DMS79 treated with DMSO at 0.1 percent for 48 hours (cell line): ENCODE results near the gene FBLN1.
"Not testable (repeated sequence)": the region's sequence is repeated elsewhere in the genome, so short reads cannot be mapped to it uniquely, and the experiment has no call there.

Experiments used
- DNase-seq: peaks from one replicate; lab custom pipeline; 2025; lab: John Stamatoyannopoulos, UW

FBLN1 gene

DNA sequence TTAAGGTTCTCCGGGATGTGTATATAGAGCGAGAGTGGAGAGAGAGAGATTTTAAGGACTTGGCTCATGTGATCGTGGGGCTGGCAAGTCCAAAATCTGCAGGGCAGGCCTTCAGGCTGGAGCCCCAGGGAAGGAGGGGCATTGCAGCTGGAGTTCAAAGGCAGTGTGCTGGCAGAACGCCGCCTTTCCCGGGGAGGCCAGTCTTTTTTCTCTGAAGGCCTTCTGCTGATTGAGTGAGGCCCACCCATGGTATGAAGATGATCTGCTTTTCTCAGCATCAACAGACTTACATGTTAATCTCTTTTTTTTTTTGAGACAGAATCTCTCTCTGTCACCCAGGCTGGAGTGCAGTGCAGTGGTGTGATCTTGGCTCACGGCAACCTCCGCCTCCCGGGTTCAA, 25.4 kb downstream of the FBLN1 start:
- DNase-seq: no peak

DNA sequence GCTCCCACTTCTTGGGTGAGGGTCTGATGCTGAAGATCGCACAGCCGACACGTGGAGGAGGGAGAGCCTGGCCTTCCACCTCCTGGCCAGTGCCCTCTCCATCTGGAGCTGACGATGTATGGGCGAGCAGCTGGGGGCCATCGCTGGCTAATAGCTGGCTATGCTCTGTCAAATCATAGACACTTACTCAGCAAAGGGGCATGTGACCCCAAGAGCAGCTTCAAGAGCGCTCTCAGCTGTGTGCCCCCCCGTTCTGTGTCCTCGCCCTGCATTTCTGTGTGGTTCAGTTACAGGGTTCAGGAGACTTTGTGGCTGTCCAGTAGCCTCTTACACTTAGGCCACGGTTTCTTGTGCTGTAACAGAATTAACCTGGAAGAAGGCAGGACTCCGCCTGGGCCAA, 26.4 kb downstream of the FBLN1 start:
- DNase-seq: no peak

DNA sequence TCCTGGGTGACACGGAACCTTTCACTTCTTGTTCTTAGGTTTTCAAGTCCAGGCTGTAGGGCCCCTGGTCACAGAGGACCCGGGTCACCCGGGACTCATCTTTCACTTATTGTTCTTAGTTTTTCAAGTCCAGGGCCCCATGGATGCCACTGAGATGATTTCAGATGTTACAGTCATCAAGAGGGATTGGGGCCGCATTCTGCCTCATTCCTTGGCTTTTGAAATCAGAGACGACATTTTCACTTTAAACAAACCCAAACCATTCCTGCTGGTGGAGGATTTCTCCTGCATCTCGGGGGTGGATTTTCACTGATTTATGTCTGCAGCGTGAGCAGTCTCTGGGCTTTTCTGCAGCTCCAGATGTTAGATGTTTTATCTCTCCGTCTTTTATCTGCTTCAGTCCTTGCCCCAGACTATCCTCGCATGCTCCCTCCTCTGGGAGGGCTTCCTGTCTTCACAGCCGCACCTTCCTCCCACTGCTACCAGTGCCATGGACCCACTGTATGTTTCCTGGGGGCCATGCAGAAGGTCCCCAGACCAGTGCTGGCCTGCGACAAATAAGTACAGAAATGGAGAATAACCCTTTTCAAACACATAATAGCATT, 27.4 kb downstream of the FBLN1 start:
- no peak for DNase-seq

DNA sequence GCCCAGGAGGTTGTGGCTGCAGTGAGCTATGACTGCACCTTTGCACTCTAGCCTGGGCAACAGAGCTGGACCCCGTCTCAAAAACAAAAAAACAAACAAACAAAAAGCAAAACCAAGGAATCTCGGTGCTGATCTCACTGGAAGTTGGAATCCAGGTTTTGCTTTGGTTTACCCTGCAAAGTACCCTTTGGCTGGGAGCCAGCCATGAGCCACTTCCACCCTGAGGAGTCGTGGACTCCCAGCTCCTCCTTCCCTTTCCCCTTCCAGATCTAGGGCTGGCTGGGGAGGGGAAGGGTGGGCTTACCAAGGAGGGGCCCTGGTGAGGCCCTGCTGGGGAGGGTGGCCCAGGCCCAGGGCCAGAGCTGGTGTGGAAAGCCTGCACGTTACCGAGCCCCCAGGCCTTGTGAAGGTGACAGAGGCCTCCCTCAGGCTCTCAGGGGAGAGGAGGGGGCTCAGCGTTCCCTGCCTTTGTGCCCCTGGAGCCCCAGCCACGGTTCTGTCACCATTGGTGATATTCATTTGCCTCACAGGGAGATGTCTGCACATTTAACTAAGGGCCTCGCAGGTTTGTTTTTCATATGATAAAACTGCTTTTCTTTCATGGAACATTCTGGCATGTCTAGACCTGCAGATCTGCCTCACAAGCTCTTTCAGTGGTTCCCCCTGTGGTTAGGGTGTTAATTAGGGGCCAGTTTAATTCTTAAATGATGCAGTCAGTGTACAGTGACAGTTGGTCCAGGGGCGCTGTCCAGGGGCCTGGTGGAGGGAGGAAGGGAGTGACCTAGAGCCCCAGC, 29.0 kb downstream of the FBLN1 start:
- peak; percentile 16 for DNase-seq

DNA sequence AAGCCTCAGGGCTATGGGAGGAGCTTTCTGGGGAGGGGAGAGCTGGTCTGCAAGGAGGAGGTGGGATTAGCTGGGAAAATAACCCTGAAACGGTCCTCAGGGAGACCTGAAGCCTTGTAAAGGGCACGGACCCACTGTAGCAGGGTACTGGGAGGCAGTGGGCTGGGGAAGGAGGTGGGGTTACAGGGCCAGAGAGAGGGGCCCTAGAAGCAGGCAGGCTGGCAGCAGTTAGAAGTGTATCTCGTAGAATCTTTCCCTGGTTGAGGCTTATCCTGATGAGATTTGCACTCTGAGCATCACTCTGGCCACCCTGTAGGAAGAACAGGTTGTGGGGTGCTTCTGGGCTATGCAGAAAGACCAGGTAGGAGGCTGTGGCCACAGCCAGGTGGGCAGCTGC, 29.6 kb downstream of the FBLN1 start:
- no peak for DNase-seq

DNA sequence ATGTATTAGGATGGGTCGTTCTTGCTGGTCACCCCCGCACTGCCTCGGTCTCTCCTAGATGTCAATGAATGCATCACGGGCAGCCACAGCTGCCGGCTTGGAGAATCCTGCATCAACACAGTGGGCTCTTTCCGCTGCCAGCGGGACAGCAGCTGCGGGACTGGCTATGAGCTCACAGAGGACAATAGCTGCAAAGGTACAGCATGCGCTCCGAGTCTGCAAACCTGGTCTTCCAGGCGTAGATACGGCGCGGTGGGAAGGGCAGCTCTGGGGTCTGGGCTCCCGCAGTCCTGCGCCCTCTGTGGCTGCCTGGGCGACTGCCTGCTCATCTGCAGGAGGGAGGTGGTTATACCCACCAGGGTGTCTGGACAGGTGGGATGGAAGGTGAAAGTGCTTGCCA, 31.0 kb downstream of the FBLN1 start:
- no peak for DNase-seq

DNA sequence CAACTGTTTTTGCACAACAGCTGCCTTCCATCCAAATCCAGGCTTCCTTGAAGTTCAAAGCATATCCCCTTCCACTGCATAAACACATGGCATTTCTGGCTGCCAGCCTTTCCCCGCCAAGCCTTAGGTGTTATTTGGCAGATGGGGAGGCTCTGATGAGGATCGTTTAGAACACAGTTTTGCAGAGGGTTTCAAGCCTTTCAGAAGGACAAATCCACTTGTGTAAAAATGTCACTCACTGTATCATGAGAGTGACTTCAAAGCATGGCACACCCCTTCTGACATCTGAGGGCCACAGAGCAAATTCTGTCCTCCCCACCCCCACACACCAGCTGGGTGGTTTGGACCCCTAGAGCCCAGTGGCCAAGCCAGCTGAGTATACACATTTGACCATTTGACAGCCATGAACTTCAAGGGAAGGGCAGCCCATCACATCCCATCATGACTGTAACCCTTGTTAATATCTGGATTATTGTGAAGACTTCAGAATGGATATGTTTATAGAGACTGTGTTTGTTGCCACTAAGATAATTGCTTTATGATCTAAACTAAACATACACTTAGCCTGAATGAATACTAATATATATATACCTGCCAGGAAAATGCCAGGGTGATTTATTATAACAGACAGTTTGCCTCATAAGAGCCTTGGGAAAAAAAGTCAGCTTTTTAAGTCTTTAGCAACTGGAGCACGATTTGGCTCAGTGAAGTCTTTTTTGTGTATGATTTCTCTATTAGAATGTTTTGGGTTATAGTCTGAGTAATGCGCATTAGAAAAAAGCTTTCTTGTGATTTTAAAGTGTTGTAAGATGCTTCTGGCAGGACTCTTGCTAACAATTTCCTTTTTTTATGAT, 31.9 kb downstream of the FBLN1 start:
- DNase-seq: peak; percentile 32

DNA sequence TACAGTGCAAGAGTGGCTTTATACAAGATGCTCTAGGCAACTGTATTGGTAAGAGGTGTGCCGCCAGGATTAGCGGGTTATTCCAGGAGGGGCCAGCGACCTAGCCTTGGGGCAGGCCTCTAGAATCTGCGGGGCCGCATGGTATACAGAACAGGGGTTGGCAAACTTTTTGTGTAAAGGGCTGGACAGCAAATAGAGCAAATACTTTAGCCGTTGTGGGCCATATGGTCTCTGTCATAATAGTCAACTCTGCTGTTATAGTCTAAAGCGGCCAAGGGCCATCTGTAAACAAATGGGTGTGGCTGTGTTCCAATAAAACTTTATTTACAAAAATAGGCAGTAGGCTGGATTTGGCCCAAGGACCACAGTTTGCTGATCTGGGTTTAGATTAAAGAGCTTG, 32.6 kb downstream of the FBLN1 start:
- no peak for DNase-seq

DNA sequence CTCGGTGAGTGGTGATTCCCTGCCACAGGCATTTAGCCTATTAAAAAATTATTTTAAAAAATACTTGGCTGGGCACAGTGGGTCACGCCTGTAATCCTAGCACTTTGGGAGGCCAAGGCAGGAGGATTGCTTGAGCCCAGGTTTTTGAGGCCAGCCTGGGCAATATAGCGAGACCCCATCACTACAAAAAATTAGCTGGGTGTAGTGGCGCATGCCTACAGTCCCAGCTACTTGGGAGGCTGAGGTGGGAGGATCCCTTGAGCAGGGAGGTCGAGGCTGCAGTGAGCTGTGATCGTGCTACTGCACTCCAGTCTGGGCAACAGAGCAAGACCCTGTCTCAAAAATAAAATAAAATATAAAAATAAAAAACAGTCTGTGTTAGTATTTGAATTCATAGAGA, 33.2 kb downstream of the FBLN1 start:
- DNase-seq: not testable (repeated sequence)

DNA sequence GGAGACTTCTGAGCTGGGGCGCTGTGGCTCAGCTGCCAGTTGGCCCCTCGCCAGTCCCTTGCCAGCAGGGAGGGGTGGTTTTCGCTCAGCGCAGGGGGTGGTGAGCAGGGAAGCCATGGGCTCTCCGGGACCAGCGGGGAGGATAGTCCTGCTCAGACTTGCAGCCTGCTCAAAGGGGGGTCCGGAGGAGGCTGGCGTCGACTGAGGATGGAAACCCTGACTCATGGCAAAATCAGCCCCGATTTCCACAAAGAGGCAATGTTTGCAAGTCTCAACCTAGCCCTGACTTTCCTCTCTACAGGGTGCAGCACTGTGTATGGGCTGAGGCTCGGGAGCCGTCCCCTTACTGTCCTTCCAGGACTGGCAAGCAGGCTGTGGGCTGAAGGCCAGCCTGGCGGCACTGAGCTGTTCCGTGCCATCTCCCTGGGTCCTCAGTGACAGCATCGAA, 35.1 kb downstream of the FBLN1 start:
- peak; percentile 32 for DNase-seq

DNA sequence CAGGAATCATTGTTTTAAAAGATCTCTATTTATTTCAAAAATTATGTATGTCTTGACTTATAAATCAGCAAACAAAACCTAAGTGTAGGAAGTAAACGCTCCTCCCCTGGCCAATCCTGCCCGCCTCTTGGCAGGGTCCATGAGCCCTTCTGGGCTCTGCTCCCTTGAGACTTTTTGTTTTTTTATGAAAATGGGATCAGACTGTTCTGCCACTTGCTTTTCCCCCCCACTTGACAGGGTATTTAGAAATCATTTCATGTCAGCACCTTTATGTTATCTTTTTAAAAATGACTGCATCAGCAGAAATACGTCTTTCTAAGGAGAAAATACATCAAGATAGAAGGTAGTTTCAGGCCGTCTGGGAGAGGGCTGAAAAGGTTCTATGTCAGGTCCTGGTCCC, 35.6 kb downstream of the FBLN1 start:
- DNase-seq: peak; percentile 32

DNA sequence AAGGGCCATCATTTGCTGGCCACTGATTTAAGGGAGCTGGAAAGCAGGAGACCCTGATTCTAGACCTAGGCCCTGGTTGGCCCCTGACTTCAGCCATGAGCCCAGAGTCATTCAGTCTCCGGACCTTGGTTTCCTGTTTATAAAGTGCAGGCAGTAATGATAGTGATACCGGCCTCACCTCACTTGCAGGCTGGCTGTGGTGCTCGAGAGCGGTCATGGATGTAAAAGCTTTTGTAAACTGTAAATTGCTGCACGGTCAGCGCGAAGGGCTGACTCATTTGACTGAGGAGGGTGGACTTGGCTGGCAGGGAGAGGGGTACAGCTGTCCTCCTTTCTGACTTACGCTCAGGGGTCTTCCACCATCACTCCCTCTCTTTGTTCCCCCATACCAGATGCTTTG, 37.4 kb downstream of the FBLN1 start:
- no peak for DNase-seq

DNA sequence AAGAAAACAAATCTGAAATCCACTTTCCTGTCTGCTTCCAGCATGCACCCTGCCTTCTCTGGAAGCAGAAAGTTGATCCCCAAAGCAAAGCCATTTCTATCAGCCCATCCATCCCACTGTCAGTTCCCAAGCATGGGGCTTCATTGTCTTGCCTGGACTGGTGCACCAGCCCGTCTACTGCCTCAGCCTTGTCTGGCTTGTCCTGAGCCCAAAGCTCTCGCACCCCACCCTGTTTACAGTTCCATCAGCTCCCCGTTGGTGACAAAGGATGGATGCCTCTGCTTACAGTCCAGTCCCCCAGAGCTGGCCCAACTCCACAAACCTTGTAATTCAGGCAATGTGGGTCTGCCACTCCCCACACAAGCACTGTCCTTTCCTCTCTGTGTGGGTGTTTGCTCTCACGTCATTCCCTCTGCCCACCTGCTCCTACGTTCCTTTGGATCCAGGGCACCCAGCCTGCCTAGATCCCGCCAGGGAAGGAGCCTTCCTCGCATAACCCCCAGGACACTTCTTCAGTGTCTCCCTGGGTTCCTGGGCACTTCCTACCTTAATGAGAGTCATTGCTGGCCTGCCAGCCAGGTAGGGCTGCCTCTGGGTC, 38.8 kb downstream of the FBLN1 start:
- DNase-seq: no peak

DNA sequence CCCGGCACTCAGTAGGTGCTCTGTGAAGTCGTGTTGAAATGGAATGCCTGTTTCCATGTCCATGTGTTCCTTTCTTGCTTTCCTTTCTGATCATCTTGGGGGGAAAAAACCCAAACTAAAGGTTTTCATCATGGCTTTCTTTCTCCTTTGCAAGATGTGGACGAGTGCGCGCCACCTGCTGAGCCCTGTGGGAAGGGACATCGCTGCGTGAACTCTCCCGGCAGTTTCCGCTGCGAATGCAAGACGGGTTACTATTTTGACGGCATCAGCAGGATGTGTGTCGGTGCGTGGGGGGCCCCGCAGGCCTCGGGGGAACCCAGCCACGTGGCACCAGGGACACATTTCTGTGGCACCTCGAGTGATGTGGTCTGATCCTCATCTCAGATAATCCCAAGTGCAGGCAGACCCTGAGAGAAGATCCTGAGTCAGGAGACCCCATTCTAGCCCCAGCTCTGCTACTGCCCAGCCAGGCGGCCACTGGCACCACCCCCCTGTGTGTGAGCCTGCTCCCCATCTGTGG, 39.4 kb downstream of the FBLN1 start:
- no peak for DNase-seq

DNA sequence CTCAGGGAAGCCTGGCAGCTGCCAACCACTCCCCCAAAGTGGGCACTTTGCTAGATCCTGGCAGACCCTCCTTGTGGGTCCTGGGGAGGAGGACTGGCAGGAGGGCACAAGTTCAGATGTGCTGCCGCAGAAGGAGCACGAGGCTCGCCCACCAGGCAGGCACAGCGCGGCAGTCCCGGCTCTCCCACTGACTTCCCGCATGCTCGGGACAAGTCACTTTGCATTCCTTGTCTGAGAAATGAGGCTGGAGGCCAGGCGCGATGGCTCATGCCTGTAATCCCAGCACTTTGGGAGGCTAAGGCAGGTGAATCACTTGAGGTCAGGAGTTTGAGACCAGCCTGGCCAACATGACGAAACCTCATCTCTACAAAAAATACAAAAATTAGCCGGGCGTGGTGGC, 40.1 kb downstream of the FBLN1 start:
- not testable (repeated sequence) for DNase-seq

DNA sequence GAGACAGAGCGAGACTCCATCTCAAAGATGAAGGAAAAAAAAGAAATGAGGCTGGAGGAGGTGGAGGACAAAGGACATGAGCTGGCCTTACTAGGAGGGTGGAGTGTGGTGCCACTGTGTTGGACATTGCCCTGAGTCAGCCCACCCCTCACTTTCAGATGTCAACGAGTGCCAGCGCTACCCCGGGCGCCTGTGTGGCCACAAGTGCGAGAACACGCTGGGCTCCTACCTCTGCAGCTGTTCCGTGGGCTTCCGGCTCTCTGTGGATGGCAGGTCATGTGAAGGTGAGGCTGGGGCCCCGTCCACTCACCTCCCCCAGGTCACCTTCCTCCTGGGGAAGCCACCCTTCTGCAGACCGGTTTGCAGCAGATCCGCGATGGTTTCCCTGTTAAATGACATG, 40.6 kb downstream of the FBLN1 start:
- no peak for DNase-seq

DNA sequence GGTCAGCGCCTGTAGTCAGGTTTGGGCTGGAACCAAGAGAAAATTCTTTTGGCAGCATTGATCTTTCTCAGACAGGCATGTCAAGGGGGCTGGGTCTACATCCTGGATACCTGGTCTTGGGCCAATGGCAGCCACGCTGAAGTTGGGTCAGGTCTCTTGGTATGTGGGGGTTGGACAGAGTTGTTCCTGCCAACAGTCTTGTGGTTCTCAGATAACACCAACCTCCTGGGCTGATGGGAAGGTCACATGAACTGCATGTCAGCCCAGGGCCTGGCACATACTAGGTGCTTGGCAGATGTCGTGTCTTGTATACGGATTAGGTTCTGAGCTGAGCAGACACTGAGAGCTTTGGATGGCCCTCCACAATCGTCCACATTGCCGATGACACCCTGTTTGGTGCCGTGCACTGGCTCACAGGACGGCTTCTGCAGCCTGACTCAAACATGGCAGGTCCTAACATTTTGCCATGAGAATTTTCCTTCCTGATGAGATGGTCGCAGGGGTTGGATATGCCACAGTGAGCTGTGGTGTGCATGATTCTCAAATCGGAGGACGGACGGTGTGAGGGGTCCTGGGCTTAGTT, 42.0 kb downstream of the FBLN1 start:
- DNase-seq: no peak

DNA sequence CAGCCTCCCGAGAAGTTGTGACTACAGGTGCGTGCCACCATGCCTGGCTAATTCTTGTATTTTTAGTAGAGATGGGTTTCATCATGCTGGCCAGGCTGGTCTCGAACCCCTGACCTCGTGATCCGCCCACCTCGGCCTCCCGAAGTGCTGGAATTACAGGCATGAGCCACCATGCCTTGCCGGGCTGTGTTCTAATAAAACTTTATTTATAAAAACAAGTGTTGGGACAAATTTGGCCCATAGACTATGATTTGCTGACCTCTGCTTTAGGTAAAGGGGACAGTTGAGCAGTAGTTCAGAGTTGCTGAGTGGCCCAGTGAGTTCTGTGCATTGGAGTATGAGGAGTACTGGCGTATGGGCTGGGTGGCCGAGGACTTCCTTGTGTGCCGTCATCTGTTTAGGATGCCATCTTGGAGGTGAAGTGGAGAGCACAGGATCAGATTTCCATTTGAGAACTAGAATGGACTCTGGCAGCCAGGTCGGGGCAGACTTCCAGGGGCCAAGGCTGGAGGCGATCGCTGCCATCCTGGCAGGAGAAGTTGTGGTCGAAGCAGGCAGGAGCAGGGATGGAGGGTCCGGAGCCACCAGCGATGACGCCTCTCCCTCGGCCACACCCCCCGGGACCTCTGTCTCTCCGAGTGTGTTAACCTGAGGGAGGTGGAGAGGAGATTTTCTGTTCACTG, 43.8 kb downstream of the FBLN1 start:
- no peak for DNase-seq

DNA sequence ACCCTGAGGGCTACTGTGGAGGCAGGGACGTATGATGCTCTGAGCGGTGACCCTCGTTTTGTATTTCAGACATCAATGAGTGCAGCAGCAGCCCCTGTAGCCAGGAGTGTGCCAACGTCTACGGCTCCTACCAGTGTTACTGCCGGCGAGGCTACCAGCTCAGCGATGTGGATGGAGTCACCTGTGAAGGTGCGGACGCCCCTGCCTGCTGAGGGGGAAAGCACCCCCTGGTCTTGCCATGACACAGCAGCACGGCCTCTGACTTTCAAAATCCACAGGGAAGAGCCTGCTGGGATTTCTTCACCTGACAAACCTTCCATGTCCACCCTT, 44.3 kb downstream of the FBLN1 start:
- no peak for DNase-seq

DNA sequence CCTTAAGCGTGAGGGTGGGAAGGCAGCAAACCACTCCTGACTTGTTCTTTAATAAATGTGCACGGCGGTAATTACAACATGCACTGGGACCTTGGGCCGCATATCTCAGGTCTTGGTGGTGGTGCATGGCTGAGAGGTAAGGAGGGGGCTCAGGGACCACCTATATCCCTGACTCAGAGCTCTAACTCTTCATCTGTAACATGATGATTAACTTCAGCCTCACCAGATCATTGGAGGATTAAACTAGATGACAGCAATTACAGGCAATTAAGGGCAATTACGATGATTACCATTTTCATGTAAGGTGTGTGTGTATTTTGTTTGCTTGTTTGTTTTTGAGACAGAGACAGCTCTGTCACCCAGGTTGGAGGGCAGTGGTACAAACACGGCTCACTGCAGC, 45.0 kb downstream of the FBLN1 start:
- no peak for DNase-seq

DNA sequence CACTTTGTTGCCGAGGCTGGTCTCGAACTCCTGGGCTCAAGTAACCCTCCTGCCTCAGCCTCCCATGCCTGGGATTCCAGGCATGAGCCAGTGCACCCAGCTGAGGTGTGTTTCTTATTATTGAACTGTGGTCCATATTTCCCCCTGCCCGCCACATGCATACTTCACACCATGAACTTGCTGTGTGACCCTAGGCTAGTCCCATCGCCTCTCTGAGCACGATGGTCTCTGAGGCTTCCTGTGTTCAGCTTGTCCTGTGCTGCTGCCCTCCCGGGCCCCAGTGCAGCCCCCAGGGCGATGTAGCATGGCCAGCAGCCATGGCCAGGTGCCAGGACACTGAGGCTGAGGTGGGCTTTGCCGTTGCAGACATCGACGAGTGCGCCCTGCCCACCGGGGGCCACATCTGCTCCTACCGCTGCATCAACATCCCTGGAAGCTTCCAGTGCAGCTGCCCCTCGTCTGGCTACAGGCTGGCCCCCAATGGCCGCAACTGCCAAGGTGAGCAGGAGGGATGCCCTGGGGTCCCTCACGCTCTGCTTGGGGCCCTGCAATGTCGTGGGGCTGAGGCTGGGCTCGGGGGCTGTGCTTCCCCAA, 45.7 kb downstream of the FBLN1 start:
- DNase-seq: no peak
